HL-60 (cell line): ENCODE results near the gene GRID1.

Experiments
- DNase-seq, 2 experiments: peaks; one replicate each; pipeline ENCODE4 v3.0.0-alpha.2; 2010 to 2020; ENCODE audit warnings: low read depth in 1 of 2, low spot score in 1 of 2
- H3K27ac ChIP-seq: fragments of 250-450 bp; sonication (Bioruptor Pico); replicated peaks from 2 replicates; pipeline ENCODE4 v1.5.1; 2020; ENCODE audit warnings: mild to moderate bottlenecking, moderate library complexity
- H3K27me3 ChIP-seq: fragments of 250-450 bp; sonication (Bioruptor Pico); 2 replicates; pipeline ENCODE4 v1.5.1; 2021; ENCODE audit warnings: mild to moderate bottlenecking, moderate library complexity; ENCODE audit not compliant: insufficient read depth, poor library complexity, severe bottlenecking
- H3K4me3 ChIP-seq: replicated peaks from 2 replicates; pipeline ENCODE4 v1.5.1; 2011; ENCODE audit warnings: mild to moderate bottlenecking, control low read depth, low read length; ENCODE audit not compliant: insufficient read depth
- CTCF ChIP-seq: IDR thresholded peaks from one replicate; pipeline ENCODE4 v1.5.1; 2011; ENCODE audit warnings: low read length, control low read depth, inconsistent platforms; ENCODE audit not compliant: insufficient read depth
- GABPA ChIP-seq: IDR thresholded peaks from 2 replicates; pipeline ENCODE4 v1.6.1; 2012; ENCODE audit warnings: low read depth
- POLR2AphosphoS5 ChIP-seq: IDR thresholded peaks from 2 replicates; pipeline ENCODE4 v1.6.1; 2012; ENCODE audit warnings: low read depth
- REST ChIP-seq: IDR thresholded peaks from 2 replicates; pipeline ENCODE4 v1.6.1; 2012; ENCODE audit warnings: low read depth; ENCODE audit not compliant: insufficient replicate concordance
- SPI1 ChIP-seq: IDR thresholded peaks from 2 replicates; pipeline ENCODE4 v1.6.1; 2012; ENCODE audit warnings: low read depth, mild to moderate bottlenecking, borderline replicate concordance

GRID1 gene

GRCh38 chr10:85620807-85621206, 745.8 kb downstream of the GRID1 start:
- no peak for TF ChIP-seq POLR2AphosphoS5
- no peak for TF ChIP-seq SPI1
- TF ChIP-seq GABPA: no peak
- TF ChIP-seq CTCF: no peak
- no peak for TF ChIP-seq REST
- no peak for DNase-seq
- Histone ChIP-seq H3K4me3 (no peak overlapping the region), H3K27me3 (no peaks in the 10 kb centered on the region), H3K27ac (no peak overlapping the region)

- no peaks in the 10 kb centered on the region for H3K27me3 ChIP-seq
- no peak overlapping the region for H3K4me3 ChIP-seq
- no peak overlapping the region for H3K27ac ChIP-seq
- no peak for TF ChIP-seq REST
- TF ChIP-seq GABPA: no peak
- no peak for TF ChIP-seq CTCF
- no peak for TF ChIP-seq SPI1
- TF ChIP-seq POLR2AphosphoS5: no peak
- DNase-seq: no peak
Observed at GRCh38 chr10:85619832-85620231, 746.8 kb downstream of the GRID1 start.

- DNase-seq: no peak
- Histone ChIP-seq H3K4me3 (no peak overlapping the region), H3K27me3 (no peaks in the 10 kb centered on the region), H3K27ac (no peak overlapping the region)
- TF ChIP-seq REST: no peak
- TF ChIP-seq POLR2AphosphoS5: no peak
- no peak for TF ChIP-seq GABPA
- TF ChIP-seq CTCF: no peak
- no peak for TF ChIP-seq SPI1
Observed at GRCh38 chr10:85618841-85619240, 747.8 kb downstream of the GRID1 start.
